Skin epidermis (tissue), 12 donors: ENCODE measurements around the gene FNDC10.
A peak's percentile ranks its signal among the peaks of the same experiment; 100 is the strongest.
"Not testable (repeated sequence)": the region's sequence is repeated elsewhere in the genome, so short reads cannot be mapped to it uniquely, and the experiment has no call there.

Experiments used
- H3K27ac ChIP-seq, 21 experiments: fragments of 200-600 bp; sonication (generic) in 11 of 21; one replicate each; pipeline ENCODE4 v1.5.0; 2020; ENCODE audit warnings: mild to moderate bottlenecking in 3 of 21, inconsistent platforms in 2 of 21, moderate library complexity in 2 of 21
- H3K4me3 ChIP-seq, 7 experiments: fragments of 200-600 bp; sonication (generic) in 2 of 7; one replicate each; pipeline ENCODE4 v1.5.0; 2020; ENCODE audit warnings: inconsistent platforms in 2 of 7, mild to moderate bottlenecking in 2 of 7, moderate library complexity in 1 of 7

The FNDC10 gene

GRCh38 chr1:1577367-1578011 is 22.4 kb downstream of the FNDC10 start:
- Histone ChIP-seq H3K4me3 (no peak overlapping the region), H3K27ac (no peak overlapping the region)

GRCh38 chr1:1574721-1575537 is 25.0 kb downstream of the FNDC10 start, which contains the start of gene SSU72:
Gene SSU72 (minus strand): TSS chr1:1574863. CDS start chr1:1574557, 306 bp downstream.
- Histone ChIP-seq H3K27ac (peak within 1 kb of the TSS; percentile 92 to 100 (median 99)), H3K4me3 (peak within 1 kb of the TSS; percentile 85 to 100 (median 100))

GRCh38 chr1:1573843-1574720 is 25.9 kb downstream of the FNDC10 start:
- H3K27ac ChIP-seq, result peak overlapping the region; percentile 92 to 100 (median 99)
- H3K4me3 ChIP-seq, result peak overlapping the region; percentile 85 to 100 (median 100)

- Histone ChIP-seq H3K27ac (no peak overlapping the region), H3K4me3 (no peak overlapping the region)
Observed at GRCh38 chr1:1569341-1569740, 30.6 kb downstream of the FNDC10 start.

- H3K4me3 ChIP-seq, result no peak overlapping the region
- peak overlapping the region in 3 of 21 experiments; percentile 5 to 12 (median 6) for H3K27ac ChIP-seq
Observed at GRCh38 chr1:1567891-1568291, 32.0 kb downstream of the FNDC10 start.

GRCh38 chr1:1567152-1567875 is 32.6 kb downstream of the FNDC10 start:
- Histone ChIP-seq H3K4me3 (no peak overlapping the region), H3K27ac (peak overlapping the region in 2 of 21 experiments; percentile 12 to 40)

GRCh38 chr1:1565340-1565739 is 34.6 kb downstream of the FNDC10 start:
- H3K4me3 ChIP-seq, result no peak overlapping the region
- H3K27ac ChIP-seq, result no peak overlapping the region

GRCh38 chr1:1564268-1564667 is 35.7 kb downstream of the FNDC10 start:
- Histone ChIP-seq H3K4me3 (no peak overlapping the region), H3K27ac (no peak overlapping the region)

- no peak overlapping the region for H3K27ac ChIP-seq
Observed at GRCh38 chr1:1563688-1564087, 36.2 kb downstream of the FNDC10 start.

GRCh38 chr1:1562556-1563195 is 37.3 kb downstream of the FNDC10 start:
- Histone ChIP-seq H3K4me3 (no peak overlapping the region), H3K27ac (peak overlapping the region in 1 of 21 experiments; percentile 50)

More at GRCh38 chr1:1563688-1564087, 36.2 kb downstream of the FNDC10 start:
- H3K4me3 ChIP-seq, result no peak overlapping the region

GRCh38 chr1:1561801-1562470 is 38.0 kb downstream of the FNDC10 start:
- H3K4me3 ChIP-seq, result no peak overlapping the region
- H3K27ac ChIP-seq, result peak overlapping the region in 3 of 21 experiments; percentile 35 to 59 (median 50)

- no peak overlapping the region for H3K27ac ChIP-seq
Observed at GRCh38 chr1:1560178-1560577, 39.8 kb downstream of the FNDC10 start.

GRCh38 chr1:1559066-1559465 is 40.9 kb downstream of the FNDC10 start:
- H3K27ac ChIP-seq, result no peak overlapping the region
- H3K4me3 ChIP-seq, result no peak overlapping the region

More at GRCh38 chr1:1560178-1560577, 39.8 kb downstream of the FNDC10 start:
- no peak overlapping the region for H3K4me3 ChIP-seq

GRCh38 chr1:1558591-1558990 is 41.3 kb downstream of the FNDC10 start:
- Histone ChIP-seq H3K4me3 (no peak overlapping the region), H3K27ac (no peak overlapping the region)

- not testable (repeated sequence) for H3K27ac ChIP-seq, H3K4me3 ChIP-seq
Observed at GRCh38 chr1:1557688-1558087, 42.2 kb downstream of the FNDC10 start.

GRCh38 chr1:1556961-1557360 is 43.0 kb downstream of the FNDC10 start:
- not testable (repeated sequence) for H3K27ac ChIP-seq

GRCh38 chr1:1556505-1556904 is 43.4 kb downstream of the FNDC10 start:
- H3K4me3 ChIP-seq, result no peak overlapping the region
- H3K27ac ChIP-seq, result no peak overlapping the region

More at GRCh38 chr1:1556961-1557360, 43.0 kb downstream of the FNDC10 start:
- not testable (repeated sequence) for H3K4me3 ChIP-seq
